ENCODE results near the gene GRIA4.
"Not testable (repeated sequence)": the region's sequence is repeated elsewhere in the genome, so short reads cannot be mapped to it uniquely, and the experiment has no call there.

The GRIA4 gene

GRCh38 chr11:105988197-105988596, 378.3 kb downstream of the GRIA4 start:
- no peak for DNase-seq (ENCODE audit: low read depth in 1 of 2, low spot score in 1 of 2)

DNA sequence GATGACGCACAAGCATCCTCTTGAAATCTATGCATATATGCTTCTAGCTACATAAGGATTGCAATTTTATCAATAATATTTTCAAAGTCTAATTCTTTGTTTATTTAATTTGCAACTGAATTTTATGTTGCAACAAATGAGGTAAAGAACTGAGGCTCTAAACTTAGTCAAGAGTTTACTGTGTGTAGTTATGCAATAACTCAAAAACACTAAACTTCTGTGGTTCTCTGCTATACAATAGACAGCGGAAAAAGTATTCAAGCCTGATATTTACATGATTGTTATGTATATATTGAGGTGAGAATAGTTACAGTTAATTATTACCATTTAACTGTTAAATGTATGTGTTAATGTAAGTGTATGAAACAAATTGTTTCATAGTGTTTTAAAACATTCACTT, 379.3 kb downstream of the GRIA4 start:
- no peak for DNase-seq (ENCODE audit: low read depth in 1 of 2, low spot score in 1 of 2)

GRCh38 chr11:105991888-105992287, 382.0 kb downstream of the GRIA4 start:
- DNase-seq (ENCODE audit: low read depth in 1 of 2, low spot score in 1 of 2), result no peak

GRCh38 chr11:106001304-106002012, 391.6 kb downstream of the GRIA4 start:
- DNase-seq (ENCODE audit: low read depth in 1 of 2, low spot score in 1 of 2), result no peak

GRCh38 chr11:106003094-106003493, 393.2 kb downstream of the GRIA4 start:
- DNase-seq (ENCODE audit: low read depth in 1 of 2, low spot score in 1 of 2), result not testable (repeated sequence)

- DNase-seq (ENCODE audit: low read depth in 1 of 2, low spot score in 1 of 2), result no peak
Observed at GRCh38 chr11:106011481-106011880, 401.6 kb downstream of the GRIA4 start.

GRCh38 chr11:106012744-106013143, 402.9 kb downstream of the GRIA4 start:
- DNase-seq (ENCODE audit: low read depth in 1 of 2, low spot score in 1 of 2), result no peak

DNA sequence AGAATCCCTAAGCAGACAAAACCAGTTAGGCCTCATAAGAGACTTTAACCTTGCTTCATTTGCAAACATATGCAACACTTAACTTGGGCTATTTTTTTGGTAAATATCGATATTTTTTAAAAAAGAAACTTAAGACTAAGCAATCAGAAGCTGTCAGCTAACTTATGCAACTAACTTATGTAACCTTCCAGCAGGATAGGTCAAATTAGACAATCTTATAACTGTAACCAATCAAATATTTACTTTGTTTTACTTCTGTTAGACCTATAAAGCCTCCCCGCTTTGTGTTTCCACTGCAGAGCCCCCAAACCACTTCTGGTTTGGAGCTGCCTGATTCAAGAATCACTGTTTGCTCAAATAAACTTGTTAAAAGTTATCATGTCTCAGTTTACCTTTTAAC, 404.2 kb downstream of the GRIA4 start:
- no peak for DNase-seq (ENCODE audit: low read depth in 1 of 2, low spot score in 1 of 2)

GRCh38 chr11:106014620-106015019, 404.7 kb downstream of the GRIA4 start:
- DNase-seq (ENCODE audit: low read depth in 1 of 2, low spot score in 1 of 2), result no peak

DNA sequence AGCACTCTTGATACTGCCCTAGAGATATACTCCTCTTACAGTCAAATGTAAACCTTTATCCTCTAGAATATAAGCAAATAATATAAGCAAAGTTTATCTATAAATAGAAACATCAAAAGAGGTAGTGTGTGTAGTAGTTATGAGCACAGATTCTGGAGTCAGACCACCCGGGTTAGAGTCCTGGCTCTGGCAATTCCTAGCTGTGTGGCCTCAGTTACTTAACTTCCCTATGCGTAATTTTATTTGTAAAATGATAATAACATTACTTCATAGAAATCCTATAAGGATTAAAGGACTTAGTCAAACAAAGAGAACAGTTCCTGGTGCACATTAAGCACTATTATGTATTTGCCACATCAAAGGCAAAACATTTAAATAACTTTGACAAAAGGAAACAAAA, 405.2 kb downstream of the GRIA4 start:
- DNase-seq (ENCODE audit: low read depth in 1 of 2, low spot score in 1 of 2), result no peak

GRCh38 chr11:106017093-106017492, 407.2 kb downstream of the GRIA4 start:
- DNase-seq (ENCODE audit: low read depth in 1 of 2, low spot score in 1 of 2), result no peak

DNA sequence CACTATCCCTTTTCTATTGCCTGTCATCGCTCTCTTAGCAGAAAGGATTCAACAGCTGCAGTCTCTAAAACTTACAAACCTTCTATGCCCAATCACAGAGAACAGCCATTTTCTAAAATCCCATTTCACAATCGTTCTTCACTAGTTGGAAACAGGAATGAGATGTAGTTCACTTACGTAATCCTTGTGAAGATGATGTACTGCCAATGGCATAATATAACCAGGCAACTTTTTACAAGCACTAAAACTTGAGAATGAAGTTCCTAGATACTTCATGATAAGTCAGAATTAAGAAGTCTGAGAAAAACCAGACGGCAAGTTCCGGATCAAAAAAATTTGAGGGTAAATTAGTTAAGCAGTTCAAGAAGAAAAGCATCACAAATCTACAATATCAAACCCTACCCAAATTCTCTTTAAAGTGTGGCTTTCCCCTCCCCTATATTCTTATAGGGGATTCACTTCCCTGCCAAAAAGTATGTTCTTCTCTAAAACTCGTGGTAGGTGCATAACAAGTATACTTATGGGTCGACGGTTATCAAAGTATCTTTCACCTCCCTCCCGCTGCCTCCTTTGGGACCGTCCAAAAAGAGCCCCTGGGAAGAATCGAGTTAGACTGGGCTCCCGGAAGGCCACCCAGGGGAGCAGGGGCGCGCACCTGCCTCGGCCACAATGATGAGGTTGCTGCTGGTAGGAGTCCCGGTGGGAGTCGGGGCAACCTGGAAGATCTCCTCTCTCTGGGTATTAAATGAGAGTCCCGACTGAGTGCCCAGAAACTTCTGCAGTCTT, 411.5 kb downstream of the GRIA4 start:
- no peak for DNase-seq (ENCODE audit: low read depth in 1 of 2, low spot score in 1 of 2)

DNA sequence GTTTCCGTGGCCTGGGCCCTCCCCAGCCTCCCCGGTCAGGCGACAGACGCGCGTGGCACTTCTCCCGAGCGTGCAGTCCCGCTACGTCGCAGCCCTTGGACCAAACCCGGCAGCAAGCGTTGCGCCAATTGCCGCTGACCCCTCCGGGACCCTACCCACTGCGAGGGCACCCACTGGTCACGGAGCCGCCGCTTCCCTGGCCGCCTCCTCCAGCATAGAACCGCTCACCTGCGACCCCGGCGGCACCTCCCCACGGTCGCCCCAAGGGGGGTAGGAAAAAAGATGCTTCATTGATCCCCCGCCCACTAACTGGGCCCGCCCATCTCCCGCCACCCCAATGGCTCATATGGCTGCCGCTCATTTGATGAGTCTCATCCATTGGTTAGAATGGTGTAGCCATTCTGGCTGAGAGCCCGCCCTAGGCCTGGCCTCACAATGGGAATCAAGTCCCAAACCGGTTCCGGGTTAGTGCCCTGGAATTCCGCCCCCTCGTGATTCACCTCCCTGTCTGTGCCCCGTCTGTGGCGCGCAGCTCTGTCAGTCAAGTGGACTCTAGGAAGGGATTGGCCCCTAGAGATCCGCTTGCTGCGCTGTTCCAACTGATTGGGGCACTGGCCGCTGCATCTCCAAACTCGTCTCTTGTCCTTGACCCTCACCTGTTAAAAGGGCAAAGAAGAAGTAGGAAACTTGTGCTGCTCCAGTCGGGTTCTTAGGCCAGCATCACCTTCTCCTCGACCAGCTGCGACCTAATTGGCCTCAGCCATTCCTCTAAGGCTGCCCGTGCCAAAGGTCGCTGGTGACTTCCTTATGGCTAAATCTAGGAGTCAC, 412.3 kb downstream of the GRIA4 start, which contains the start of gene MSANTD4:
MSANTD4 (minus strand) TSS at position 274 of the 828 bp plus-strand sequence. CDS start 11,323 bp downstream, outside the sequence.
- DNase-seq (ENCODE audit: low read depth in 1 of 2, low spot score in 1 of 2), result peak; percentile 96

- no peak for DNase-seq (ENCODE audit: low read depth in 1 of 2, low spot score in 1 of 2)
Observed at GRCh38 chr11:106022795-106023275, 413.0 kb downstream of the GRIA4 start.

- no peak for DNase-seq (ENCODE audit: low read depth in 1 of 2, low spot score in 1 of 2)
Observed at GRCh38 chr11:106030609-106031008, 420.7 kb downstream of the GRIA4 start.

GRCh38 chr11:106031202-106031810, 421.4 kb downstream of the GRIA4 start:
- DNase-seq (ENCODE audit: low read depth in 1 of 2, low spot score in 1 of 2), result no peak

Data from activated CD4-positive, alpha-beta T cell treated with anti-CD3 and anti-CD28 coated beads, Interleukin-2, amount 50 U/mL, for 24 hours (primary cell).